GM21447 (cell line): ENCODE measurements around the gene NUDT16L1.
"Not testable (repeated sequence)": the region's sequence is repeated elsewhere in the genome, so short reads cannot be mapped to it uniquely, and the experiment has no call there.

Experiments used
- ATAC-seq: cut with Tn5 transposase; IDR thresholded peaks from one replicate; pipeline ENCODE4 v1.9.1; 2021; ENCODE audit not compliant: unreplicated experiment

Gene NUDT16L1

DNA sequence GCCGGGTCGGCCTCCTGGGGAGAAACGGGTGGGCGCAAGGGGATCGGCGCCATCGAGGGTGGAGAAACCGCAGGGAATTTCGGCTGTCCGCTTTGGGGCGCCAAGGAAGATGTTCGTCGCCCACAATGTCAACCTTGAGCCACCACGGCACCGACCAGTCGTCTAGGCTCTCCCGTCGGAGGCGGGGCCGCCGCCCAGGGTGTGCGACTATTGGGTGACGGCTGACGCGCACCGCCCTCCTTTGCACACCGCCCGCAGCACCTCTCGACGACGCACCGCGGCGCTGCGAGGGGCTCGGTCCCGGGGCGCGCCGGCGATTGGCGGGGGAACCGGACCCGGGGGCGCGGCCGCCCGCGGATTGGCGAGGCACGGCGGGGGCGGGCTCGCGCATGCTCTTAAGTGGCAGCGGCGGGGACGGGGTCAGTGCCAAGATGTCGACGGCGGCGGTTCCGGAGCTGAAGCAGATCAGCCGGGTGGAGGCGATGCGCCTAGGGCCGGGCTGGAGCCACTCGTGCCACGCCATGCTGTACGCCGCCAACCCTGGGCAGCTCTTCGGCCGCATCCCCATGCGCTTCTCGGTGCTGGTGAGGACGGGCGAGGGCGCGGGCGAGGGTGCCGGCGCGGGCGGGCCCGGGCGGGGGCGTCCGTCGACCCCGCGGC, at the start of gene NUDT16L1:
Gene NUDT16L1 (plus strand): TSS at position 267 of the 660 bp plus-strand sequence. CDS start 165 bp downstream, at position 432.
- peak; percentile 90 for ATAC-seq

DNA sequence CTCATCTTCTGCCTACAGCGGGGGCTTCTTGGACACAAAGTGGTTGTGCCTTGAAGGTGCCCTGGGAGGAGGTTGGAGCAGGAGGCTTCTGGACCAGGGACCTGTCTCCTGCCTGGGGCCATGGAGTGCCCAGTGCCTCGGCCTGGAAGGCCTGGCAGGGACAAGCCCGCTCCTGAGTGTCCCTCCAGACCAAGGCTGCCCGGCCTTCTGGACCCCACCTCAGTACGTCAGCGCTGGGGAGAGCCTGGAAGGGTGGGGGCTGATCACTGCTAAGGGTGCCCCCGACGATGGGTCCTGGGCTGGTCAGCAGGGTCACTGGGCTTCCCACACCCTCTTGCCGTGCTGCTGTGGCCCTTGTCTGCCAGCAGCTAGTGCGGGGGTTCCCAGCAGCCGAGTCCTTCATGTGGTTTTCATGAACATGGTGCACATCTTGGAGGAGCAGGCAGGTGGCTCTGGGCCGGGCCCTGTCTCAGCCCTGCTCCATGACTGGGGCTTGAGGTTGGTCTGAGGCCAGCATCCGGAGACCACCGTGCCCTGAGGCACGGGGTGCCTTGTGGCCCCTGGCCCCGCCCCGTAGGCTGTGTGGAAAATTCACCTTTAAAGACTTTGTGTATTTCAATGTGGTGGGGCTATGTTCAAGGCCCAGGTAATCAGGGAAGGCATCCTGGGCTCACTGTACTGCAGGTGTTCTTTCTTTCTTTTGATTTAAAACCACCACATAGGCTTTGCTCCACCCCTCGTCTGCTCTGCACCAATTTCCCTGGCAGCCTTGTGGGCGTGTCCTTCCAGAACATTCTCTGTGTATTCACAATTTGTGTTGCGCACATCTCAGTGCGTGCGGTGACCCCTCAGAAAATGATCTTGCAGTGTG, 46.4 kb upstream of the NUDT16L1 start:
- ATAC-seq, result no peak

DNA sequence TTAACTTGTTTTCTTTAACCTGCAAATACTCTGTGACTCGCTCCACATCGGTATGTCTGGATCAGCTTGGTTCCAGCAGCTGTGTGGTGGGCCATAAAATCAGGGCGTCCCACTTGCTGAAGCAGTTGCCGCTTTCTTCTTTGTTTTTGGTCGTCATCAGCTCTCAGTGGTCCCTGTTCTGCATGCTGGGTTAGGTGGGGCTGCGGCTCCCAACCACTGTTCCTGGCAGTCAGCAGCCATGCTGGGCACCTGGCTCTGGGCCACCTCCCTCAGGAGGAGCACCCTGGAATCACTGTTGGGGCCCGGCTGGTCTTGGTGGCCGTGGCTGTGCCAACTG, 45.8 kb upstream of the NUDT16L1 start:
- ATAC-seq, result no peak

DNA sequence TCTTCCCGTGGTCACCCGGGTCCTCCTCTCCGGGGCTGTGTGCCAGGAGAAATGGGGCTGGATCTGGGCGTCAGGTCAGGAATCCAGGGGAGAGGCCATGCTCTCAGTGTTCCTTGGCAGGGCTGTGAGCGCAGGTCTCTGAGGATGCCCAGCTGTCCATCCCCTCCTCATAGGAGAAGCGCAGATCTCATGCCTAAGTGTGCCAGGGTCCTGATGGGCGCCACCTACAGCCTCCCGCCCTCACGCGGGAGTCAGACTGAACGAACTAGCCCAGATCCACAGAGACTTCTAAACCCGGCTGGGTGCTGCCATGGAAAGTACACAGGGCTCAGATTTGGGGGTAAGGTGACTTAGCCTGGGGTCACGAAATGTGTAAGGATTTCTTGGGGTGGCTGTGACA, 44.4 kb upstream of the NUDT16L1 start:
- no peak for ATAC-seq

DNA sequence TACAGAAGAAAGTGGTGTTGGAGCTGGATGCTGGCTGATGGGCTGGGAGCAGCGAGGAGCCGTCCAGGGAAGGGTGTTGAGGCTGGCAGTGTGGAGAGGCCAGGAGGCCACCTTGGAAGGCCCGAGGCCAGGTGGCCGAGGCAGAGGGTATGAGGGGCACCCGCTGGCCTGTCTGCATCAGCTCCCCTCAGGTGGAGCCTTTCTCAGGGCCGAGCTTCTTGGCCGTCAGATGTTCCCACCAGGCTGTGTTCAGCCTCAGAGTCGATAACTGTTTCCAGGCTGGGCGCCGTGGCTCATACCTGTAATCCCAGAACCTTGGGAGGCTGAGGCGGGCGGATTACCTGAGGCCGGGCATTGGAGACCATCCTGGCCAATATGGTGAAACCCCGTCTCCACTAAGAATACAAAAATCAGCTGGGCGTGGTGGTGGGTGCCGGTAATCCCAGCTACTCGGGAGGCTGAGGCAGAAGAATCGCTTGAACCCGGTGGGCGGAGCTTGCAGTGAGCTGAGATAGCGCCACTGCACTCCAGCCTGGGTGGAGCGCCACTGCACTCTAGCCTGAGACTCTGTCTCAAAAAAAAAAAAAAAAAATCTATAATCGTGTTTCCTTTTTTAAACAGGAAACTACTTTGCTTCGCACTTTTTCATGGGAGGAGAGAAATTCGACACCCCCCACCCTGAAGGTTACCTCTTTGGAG, 43.5 kb upstream of the NUDT16L1 start:
- no peak for ATAC-seq

DNA sequence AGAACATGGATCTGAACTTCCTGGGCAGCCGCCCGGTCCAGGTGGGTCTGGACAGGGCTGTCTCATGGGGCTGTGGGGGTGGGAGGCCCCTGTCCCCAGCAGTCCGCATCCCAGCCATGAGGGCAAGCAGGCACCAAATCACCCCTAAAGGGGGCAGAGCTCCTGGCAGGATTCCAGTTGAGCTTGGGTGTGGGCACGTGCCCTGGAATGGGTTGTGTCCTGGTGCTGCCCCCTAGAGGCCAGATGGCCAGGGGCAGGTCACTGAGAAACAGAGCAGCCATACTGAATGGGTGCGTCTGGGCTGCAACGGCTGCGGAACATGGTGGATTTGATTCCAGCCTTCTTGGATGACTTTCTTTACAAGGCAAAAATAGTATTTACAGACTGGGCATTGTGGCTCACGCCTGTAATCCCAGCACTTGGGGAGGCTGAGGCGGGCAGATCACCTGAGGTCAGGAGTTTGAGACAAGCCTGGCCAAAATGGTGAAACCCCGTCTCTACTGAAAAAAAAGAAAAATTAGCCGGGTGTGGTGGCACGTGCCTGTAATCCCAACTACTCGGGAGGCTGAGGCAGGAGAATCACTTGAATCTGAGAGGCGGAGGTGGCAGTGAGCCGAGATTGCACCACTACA, 42.8 kb upstream of the NUDT16L1 start:
- not testable (repeated sequence) for ATAC-seq

DNA sequence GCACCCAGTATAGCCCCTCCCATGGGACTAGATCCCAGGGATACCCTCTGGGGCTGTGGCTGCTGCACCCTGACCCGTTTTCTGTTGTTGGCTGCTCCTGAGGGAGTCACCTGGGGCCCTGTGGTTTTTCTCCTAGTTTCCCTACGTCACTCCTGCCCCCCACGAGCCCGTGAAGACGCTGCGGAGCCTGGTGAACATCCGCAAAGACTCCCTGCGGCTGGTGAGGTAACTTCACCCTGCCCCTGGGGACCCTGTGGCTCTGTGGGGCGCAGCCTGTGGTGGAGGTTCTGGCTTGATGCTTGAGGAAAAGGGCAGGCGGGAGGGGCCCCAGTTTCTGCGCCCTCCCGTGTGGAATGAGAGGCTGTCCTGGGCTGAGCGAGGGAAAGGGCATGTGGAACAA, 41.5 kb upstream of the NUDT16L1 start:
- ATAC-seq, result no peak

DNA sequence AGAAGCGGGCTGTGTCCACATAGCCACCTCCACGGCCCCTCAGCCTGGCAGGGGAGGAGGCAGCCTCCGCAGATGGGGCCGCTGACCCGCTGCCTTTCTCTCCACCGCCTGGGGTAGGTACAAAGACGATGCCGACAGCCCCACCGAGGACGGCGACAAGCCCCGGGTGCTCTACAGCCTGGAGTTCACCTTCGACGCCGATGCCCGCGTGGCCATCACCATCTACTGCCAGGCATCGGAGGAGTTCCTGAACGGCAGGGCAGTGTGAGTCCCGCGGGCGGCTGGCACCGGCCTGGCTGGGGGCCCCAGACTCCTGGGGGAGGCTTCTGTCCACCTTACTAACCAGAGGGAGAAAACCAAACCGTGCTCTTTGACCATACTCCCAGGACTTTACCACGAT, 40.8 kb upstream of the NUDT16L1 start:
- ATAC-seq, result no peak

DNA sequence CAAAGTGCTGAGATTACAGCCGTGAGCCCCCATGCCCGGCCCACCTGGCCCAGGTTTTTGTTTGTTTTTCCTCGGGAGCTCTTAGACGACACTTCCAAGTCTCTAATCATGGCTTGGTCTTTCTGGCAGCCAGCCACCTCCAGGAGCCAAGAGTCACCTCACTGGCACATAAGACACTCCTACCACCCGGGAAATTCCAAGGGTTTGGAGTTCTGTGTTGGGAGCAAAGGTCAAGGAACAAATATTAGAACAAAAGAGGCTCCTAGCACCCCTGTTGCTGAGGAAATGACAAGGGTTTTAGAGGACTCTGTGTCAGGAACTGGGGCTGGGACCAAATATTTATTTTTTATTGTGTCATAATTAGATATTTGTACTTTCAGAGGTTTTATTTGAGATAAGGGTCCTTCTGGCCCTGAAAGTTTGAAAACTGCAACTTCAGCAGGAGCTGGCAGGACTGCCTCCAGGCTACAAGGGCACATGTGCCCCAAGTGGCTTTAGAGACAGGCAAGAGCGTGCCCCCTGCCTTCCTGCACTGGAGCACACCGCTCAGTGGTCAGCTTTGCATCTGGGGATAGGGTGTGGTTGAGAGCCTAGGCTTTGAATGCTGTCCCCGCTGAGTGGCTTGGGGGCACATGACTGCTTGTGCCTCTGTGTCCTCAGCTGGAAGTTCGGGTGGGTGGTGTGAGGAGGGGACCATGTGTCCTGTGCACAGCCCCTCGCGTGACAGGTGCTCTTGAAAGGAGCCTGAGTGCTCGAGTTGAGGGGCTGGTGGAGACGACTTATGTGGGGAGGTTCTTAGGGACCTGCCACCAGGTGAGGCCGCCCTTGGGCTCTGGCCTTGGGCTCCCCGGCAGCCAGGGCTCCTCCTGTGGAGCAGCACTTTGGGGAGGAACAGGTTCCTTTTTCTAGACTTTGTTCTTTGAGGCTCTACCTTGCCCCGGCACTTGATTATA, 39.1 kb upstream of the NUDT16L1 start:
- ATAC-seq, result no peak

DNA sequence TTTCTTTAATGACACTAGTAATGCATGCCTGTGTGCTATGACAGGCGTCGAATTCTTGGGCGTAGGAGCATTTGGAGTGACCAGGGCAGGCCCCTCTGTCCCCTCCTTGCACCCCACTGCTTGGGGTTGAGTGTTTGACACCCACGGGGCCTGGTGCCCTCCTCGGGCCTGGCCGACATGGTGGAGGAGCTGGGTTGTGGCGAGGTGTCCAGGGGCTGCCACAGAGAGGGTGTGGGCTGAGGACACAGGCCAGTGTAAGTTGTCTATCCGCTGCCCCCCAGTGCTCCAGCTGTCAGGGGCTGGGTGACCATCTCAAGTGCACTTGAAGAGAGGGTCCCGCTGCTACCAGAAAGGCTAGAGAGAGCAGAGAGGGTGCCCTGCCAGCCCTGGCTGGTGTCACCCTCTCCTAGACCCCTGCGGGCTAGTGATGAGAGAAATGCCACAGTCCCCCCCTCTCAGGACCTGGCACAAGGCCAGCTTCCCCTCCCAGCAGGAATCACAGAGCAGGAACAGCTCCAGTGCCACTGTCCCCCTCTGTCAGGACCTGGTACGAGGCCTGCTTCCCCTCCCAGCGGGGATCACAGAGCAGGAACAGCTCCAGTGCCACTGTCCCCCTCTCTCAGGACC, 38.3 kb upstream of the NUDT16L1 start:
- no peak for ATAC-seq

DNA sequence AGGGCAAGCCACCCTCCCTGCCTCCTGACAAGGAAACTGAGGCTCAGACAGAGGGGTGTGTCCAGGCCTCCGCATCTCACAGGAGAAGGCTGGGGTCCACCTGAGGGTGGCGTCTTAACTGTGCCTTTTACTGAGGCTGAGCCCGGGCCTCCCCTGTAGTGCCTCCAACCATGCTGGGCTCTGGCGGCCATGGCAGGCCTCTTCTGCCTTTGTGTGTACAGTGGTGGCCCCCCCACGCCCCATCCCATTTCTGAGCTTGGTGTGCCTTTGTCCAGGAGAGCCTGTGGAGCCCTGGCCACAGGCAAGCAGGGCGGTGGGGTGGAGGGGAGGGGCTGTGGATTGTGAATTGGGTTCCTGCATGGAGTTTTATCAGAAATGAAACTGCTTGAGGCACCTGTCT, 37.6 kb upstream of the NUDT16L1 start:
- ATAC-seq, result no peak

DNA sequence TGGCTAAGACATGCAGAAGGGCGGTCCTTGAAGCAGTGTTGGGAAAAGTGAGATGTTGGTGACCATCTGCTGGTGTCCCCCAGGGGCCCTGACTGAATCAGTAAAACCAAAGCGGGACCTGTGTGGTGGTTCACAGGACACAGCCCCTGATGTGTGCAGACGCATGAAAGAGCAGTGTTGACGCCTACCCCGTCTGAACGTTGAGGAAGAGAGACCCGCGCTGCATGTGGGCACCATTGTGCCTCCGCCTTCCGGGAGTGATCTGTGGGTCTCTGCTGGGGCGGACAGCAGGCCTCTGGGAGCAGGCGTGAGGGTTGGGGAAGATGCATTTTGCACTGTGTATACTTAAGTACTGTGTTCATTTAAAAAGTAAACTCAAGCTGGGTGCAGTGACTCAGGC, 37.1 kb upstream of the NUDT16L1 start:
- no peak for ATAC-seq

DNA sequence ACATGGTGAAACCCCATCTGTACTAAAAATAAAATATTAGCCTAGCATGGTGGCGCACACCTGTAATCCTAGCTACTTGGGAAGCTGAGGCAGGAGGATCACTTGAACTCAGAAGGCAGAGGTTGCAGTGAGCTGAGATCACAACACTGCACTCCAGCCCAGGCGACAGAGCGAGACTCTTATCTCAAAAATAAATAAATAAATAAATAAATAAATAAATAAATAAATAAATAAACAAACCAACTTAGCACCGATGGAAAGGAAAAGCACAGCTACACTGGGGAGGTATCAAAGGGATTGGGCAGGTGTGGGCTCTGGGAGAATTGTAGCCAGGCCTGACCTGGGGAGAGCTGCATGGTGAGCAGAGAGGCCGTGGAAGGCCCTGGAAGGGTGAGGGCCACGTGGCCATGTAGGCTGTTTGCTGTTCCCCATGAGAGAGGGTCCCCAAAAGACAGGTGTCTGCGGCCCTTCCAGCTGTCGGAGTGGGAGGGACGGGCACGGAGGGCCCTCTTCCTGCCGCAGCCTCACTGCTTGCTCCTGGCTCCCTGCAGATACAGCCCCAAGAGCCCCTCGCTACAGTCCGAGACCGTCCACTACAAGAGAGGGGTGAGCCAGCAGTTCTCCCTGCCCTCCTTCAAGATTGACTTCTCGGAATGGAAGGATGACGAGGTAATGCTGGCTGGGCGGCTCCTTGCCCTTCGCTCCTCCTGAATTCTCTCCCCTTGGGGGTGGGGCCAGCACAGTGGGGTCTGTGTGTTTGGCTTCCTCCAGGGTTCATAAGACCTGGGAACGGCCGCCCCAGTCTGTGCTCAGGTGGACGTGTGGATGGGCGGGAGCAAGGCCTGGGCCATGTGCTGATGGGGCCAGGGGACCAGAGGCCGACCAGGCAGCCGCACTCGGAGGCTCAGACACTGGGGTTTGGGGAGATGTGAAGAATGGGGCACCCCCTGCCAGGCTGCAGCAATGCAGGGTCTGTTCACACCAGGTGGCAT, 36.4 kb upstream of the NUDT16L1 start:
- no peak for ATAC-seq

DNA sequence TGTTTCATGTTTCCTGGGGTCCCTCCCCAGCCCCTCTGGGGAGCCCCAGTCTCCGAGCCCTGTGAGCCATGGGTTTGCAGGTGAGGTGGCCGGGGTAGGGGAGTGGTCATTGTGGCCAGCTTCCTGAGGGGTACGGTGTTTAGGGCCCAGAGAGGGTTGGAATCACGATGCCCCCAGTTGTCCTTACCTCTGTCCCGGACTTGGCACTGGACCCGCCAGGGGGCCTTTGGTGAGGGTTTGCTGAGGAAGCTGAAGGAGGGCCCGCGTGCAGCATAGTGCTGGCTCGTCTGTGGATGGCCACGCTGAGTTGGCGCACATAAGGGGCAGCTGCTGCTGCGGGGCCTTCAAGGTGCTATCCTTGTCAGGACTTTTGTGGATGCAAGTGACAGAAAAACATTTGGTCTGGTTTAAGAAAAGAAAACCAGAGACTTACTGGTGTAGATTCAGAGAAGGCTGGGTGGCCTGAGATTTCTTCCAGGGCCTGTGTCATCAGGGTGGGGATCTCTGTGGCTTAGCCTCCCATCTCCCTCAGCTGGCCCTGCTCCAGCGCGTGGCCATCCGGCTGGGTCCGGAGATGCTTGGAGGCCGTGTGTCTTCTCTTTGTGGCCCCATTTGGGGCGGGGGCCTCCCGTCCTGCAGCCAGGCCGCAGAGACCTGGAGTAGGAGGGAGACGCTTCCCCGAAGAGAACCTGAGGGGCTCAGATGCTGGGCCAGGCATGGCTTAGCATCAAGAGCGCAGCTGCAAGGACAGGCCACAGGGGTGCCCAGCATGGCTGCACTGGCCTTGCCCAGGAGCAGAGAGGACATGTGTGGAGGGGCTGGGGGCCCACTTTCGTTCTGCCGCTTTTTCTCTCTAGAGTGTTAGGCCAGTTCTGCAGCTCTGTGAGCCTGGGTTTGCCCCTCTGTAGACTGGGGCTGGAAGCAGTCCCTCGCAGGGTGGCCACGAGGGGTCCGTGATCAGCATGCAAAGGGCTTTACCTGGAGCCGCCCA, 33.7 kb upstream of the NUDT16L1 start:
- no peak for ATAC-seq

DNA sequence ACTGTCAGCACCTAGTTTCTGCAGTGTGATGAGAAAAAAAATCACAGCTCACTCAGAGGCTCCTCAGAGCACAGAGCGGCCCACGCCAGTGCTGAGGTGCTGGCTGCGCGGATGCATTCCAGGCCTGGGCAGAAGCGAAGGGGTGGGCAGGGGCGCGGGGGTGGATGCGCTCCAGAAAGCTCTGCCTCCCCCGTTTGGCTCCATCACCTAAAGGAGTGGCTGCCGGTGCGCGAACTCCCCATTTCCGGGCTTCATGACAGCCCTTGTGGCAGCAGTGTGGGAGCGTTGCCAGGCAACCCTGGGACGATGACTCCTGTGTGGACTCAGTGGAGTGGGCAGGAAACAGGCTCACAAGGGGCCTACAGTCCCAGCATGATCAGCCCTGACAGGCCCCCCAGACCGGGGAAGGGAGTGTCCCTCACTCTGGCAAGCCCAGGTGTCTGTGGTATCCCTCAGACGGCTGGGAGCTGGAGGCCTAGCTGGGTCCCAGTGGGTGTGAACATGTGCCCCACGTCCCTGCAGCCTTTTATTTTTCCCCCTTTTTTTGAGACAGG, 32.8 kb upstream of the NUDT16L1 start:
- no peak for ATAC-seq

DNA sequence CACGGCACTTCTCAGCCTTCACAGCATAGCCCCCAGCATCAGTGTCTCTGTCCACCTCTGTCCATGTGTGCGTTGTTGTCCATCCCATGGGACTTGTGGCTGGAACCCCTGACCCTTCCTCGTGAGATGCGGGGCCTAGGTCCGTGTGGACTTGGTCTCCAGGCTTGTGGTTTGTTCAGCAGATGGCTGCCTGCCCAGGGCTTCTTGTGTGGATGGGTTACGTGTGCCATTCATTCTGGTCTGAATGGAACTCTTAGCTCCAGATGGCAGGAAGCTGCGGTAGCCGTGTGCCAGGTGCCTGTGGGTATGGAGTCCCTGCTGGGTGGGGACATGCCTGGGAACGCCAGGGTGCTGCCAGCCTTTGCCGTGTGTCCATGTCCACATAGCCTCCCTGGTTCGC, 31.7 kb upstream of the NUDT16L1 start:
- ATAC-seq, result no peak

DNA sequence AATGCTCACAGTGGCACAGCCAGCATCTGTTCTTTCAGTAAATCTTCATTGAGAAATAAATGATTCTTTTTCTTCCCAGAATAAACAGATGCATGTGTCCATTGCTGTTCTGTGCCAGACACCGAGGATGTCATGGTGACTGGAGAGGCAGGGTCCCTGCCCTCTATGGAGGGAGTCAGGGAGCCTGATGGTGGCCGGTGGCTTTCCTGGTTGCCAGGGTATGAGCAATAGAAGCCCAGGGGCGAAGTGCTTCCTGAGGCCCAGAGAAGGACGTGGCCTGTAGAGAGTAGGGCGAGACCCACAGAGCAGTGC, 29.9 kb upstream of the NUDT16L1 start:
- no peak for ATAC-seq
